Neutrophil (primary cell): Measurements from ENCODE around the gene MANF.

Source experiments
- H3K27ac ChIP-seq: fragments of 200-600 bp; sonication (generic); 2 replicates; pipeline ENCODE4 v1.5.1; 2016; ENCODE audit warnings: mild to moderate bottlenecking, moderate library complexity
- H3K27me3 ChIP-seq: fragments of 200-600 bp; sonication (generic); 2 replicates; pipeline ENCODE4 v1.6.0; 2016; ENCODE audit warnings: mild to moderate bottlenecking
- H3K36me3 ChIP-seq: fragments of 200-600 bp; sonication (generic); 2 replicates; pipeline ENCODE4 v1.5.1; 2017
- H3K4me1 ChIP-seq, 2 experiments: fragments of 200-600 bp in 1 of 2; sonication (generic) in 1 of 2; 1 replicate in 1 of 2; 2 replicates in 1 of 2; pipeline versions ENCODE4 v1.5.1 to v1.6.1; 2013 to 2016; ENCODE audit warnings: low read depth in 1 of 2, low read length in 1 of 2, mild to moderate bottlenecking in 1 of 2, moderate library complexity in 1 of 2; ENCODE audit not compliant: control insufficient read depth in 1 of 2, insufficient read depth in 1 of 2
- H3K4me3 ChIP-seq, 2 experiments: fragments of 200-600 bp in 1 of 2; sonication (generic) in 1 of 2; 1 replicate in 1 of 2; 2 replicates in 1 of 2; pipeline ENCODE4 v1.5.1; 2013 to 2016; ENCODE audit warnings: low read depth in 1 of 2, low read length in 1 of 2, mild to moderate bottlenecking in 1 of 2, moderate library complexity in 1 of 2
- H3K9me3 ChIP-seq: fragments of 200-600 bp; sonication (generic); 2 replicates; pipeline ENCODE4 v1.5.1; 2016
- CTCF ChIP-seq: fragments of 200-600 bp; sonication (generic); IDR thresholded peaks from 2 replicates; pipeline ENCODE4 v1.5.1; 2016; ENCODE audit warnings: antibody characterized with exemption

Gene MANF

GRCh38 chr3:51429138-51429537, 44.0 kb downstream of the MANF start:
- no peak overlapping the region for H3K27ac ChIP-seq
- no peak for TF ChIP-seq CTCF
- H3K4me1 ChIP-seq = no peaks in the 10 kb centered on the region
- peaks cover 41% of the 10 kb centered on the region for H3K36me3 ChIP-seq
- no peaks in the 10 kb centered on the region for H3K27me3 ChIP-seq
- H3K9me3 ChIP-seq = no peaks in the 10 kb centered on the region
- H3K4me3 ChIP-seq = no peak overlapping the region

GRCh38 chr3:51434110-51434509, 49.0 kb downstream of the MANF start:
- no peaks in the 10 kb centered on the region for H3K27me3 ChIP-seq
- TF ChIP-seq CTCF = no peak
- peaks cover 34% of the 10 kb centered on the region for H3K36me3 ChIP-seq
- peaks cover 5% of the 10 kb centered on the region in 2 experiments for H3K4me1 ChIP-seq
- H3K9me3 ChIP-seq = no peaks in the 10 kb centered on the region
- H3K4me3 ChIP-seq = no peak overlapping the region
- no peak overlapping the region for H3K27ac ChIP-seq

- Histone ChIP-seq H3K27me3 (no peaks in the 10 kb centered on the region), H3K4me3 (no peak overlapping the region), H3K27ac (no peak overlapping the region), H3K9me3 (no peaks in the 10 kb centered on the region), H3K4me1 (peaks cover 5% of the 10 kb centered on the region in 2 experiments), H3K36me3 (peaks cover 35% of the 10 kb centered on the region)
- TF ChIP-seq CTCF = peak; percentile 38
These were observed 49.7 kb downstream of the MANF start for GRCh38 chr3:51434746-51435327.

GRCh38 chr3:51436998-51437639, 52.0 kb downstream of the MANF start:
- TF ChIP-seq CTCF = no peak

More at GRCh38 chr3:51436998-51437639, 52.0 kb downstream of the MANF start:
- Histone ChIP-seq H3K27me3 (no peaks in the 10 kb centered on the region), H3K4me1 (peaks cover 5% of the 10 kb centered on the region in 2 experiments), H3K27ac (no peak overlapping the region), H3K4me3 (no peak overlapping the region), H3K9me3 (no peaks in the 10 kb centered on the region), H3K36me3 (peaks cover 49% of the 10 kb centered on the region)
